Tibial nerve (tissue), 4 donors: ENCODE results near the gene SLC25A1. TPM values are rescaled to one million over a fixed set of nuclear protein-coding genes. Genes with fewer than 3 reads are reported as not detected.

Experiments
- DNase-seq, 2 donors: peaks; one replicate each; pipeline ENCODE4 v3.0.0-alpha.2; 2019; ENCODE audit warnings: low spot score in 2 of 2
- H3K27ac ChIP-seq, 4 donors: fragments of 200-600 bp; sonication (generic) in 3 of 4; one replicate each; pipeline ENCODE4 v1.5.1; 2017 to 2019; ENCODE audit warnings: mild to moderate bottlenecking in 1 of 4
- H3K27me3 ChIP-seq, 2 donors: fragments of 200-600 bp; sonication (generic) in 1 of 2; one replicate each; pipeline versions ENCODE4 v1.5.1 to v1.6.0; 2017 to 2019
- H3K36me3 ChIP-seq, 3 donors: fragments of 200-600 bp; sonication (generic); one replicate each; pipeline ENCODE4 v1.5.1; 2018 to 2019
- H3K4me1 ChIP-seq, 4 donors: fragments of 200-600 bp; sonication (generic) in 3 of 4; one replicate each; pipeline ENCODE4 v1.5.1; 2017 to 2019
- H3K4me3 ChIP-seq, 4 donors: fragments of 200-600 bp; sonication (generic) in 3 of 4; one replicate each; pipeline ENCODE4 v1.5.1; 2017 to 2019; ENCODE audit warnings: mild to moderate bottlenecking in 1 of 4, moderate library complexity in 1 of 4
- H3K9me3 ChIP-seq, 4 donors: fragments of 200-600 bp; sonication (generic) in 3 of 4; one replicate each; pipeline ENCODE4 v1.5.1; 2017 to 2019
- CTCF ChIP-seq, 5 experiments: fragments of 200-600 bp in 3 of 5; fragments of 450-650 bp in 2 of 5; sonication (generic) in 3 of 5; IDR thresholded peaks; one replicate each; pipeline ENCODE4 v1.5.1; 2016 to 2019; ENCODE audit warnings: antibody characterized with exemption in 5 of 5, mild to moderate bottlenecking in 3 of 5, moderate library complexity in 2 of 5
- EP300 ChIP-seq, 2 donors: sonication (generic); formaldehyde crosslinking; IDR thresholded peaks; one replicate each; pipeline ENCODE4 v1.6.1; 2017; ENCODE audit warnings: antibody characterized with exemption in 2 of 2, mild to moderate bottlenecking in 1 of 2
- POLR2A ChIP-seq, 2 donors: fragments of 450-650 bp; IDR thresholded peaks; one replicate each; pipeline ENCODE4 v1.6.1; 2017; ENCODE audit warnings: antibody characterized with exemption in 2 of 2, mild to moderate bottlenecking in 2 of 2, moderate library complexity in 2 of 2
- WGBS, 2 donors: methylation state at CpG; one replicate each; pipeline ENCODE4 v1.1.5; 2018; 5-methylcytosine and 5-hydroxymethylcytosine counted together
- total RNA-seq, 4 donors: library from RNA; depleted of rRNA; stranded (reverse); fragments of >200 nt; gene quantifications; one replicate each; pipeline ENCODE4 v1.1.0, GENCODE V29; 2016

Gene SLC25A1
- total RNA-seq, 4 donors from 2014 or later = 46.9 to 100 (median 86.2) TPM

- Histone ChIP-seq H3K4me1 (peaks cover 0 to 4% (median 0%) of the 10 kb centered on the region in 4 donors), H3K9me3 (no peaks in the 10 kb centered on the region), H3K27ac (no peak overlapping the region), H3K36me3 (peaks cover 0 to 39% (median 0%) of the 10 kb centered on the region in 3 donors), H3K27me3 (no peaks in the 10 kb centered on the region), H3K4me3 (no peak overlapping the region)
- no peak for TF ChIP-seq CTCF (IDR thresholded peaks at IDR 0.05)
- TF ChIP-seq EP300 (IDR thresholded peaks at IDR 0.05) = no peak
- no peak for TF ChIP-seq POLR2A (IDR thresholded peaks at IDR 0.05)
- DNase-seq = no peak
- 84 to 92% methylated on average over 6 of the region's 6 CpGs for WGBS, 2 donors
Observed at GRCh38 chr22:19187716-19188563, 9.4 kb upstream of the SLC25A1 start.

GRCh38 chr22:19184276-19184997, 5.9 kb upstream of the SLC25A1 start:
- TF ChIP-seq EP300 (IDR thresholded peaks at IDR 0.05) (no peak), POLR2A (IDR thresholded peaks at IDR 0.05) (no peak), CTCF (IDR thresholded peaks at IDR 0.05) (no peak)
- WGBS, 2 donors = 90 to 92% methylated on average over 17 to 20 of the region's 20 CpGs

GRCh38 chr22:19183216-19183615, 4.7 kb upstream of the SLC25A1 start:
- H3K9me3 ChIP-seq = no peaks in the 10 kb centered on the region
- DNase-seq = no peak
- no peaks in the 10 kb centered on the region for H3K27me3 ChIP-seq
- peaks cover 0 to 15% (median 0%) of the 10 kb centered on the region in 4 donors for H3K4me1 ChIP-seq
- peaks cover 0 to 16% (median 0%) of the 10 kb centered on the region in 3 donors for H3K36me3 ChIP-seq
- no peak overlapping the region for H3K4me3 ChIP-seq
- TF ChIP-seq POLR2A (IDR thresholded peaks at IDR 0.05) = no peak
- no peak for TF ChIP-seq EP300 (IDR thresholded peaks at IDR 0.05)
- no peak for TF ChIP-seq CTCF (IDR thresholded peaks at IDR 0.05)
- WGBS, 2 donors = 82 to 93% methylated on average over 6 to 7 of the region's 9 CpGs
- H3K27ac ChIP-seq = no peak overlapping the region

More at GRCh38 chr22:19184276-19184997, 5.9 kb upstream of the SLC25A1 start:
- peaks cover 0 to 16% (median 0%) of the 10 kb centered on the region in 3 donors for H3K36me3 ChIP-seq
- no peak overlapping the region for H3K4me3 ChIP-seq
- H3K27ac ChIP-seq = peak overlapping the region in 2 of 4 donors; percentile 42 to 55
- peaks cover 0 to 9% (median 0%) of the 10 kb centered on the region in 4 donors for H3K4me1 ChIP-seq
- DNase-seq = no peak
- H3K9me3 ChIP-seq = no peaks in the 10 kb centered on the region
- H3K27me3 ChIP-seq = no peaks in the 10 kb centered on the region

GRCh38 chr22:19182472-19183157, 4.1 kb upstream of the SLC25A1 start:
- Histone ChIP-seq H3K4me1 (peaks cover 0 to 19% (median 3%) of the 10 kb centered on the region in 4 donors), H3K27me3 (no peaks in the 10 kb centered on the region), H3K4me3 (no peak overlapping the region), H3K36me3 (peaks cover 0 to 10% (median 0%) of the 10 kb centered on the region in 3 donors), H3K9me3 (no peaks in the 10 kb centered on the region), H3K27ac (no peak overlapping the region)
- TF ChIP-seq CTCF (IDR thresholded peaks at IDR 0.05) = no peak
- TF ChIP-seq POLR2A (IDR thresholded peaks at IDR 0.05) = no peak
- TF ChIP-seq EP300 (IDR thresholded peaks at IDR 0.05) = no peak
- 62 to 64% methylated on average over 8 of the region's 9 CpGs for WGBS, 2 donors
- no peak for DNase-seq
